SIG-M5 (cell line): Measurements from ENCODE around the gene NKX2-8.

ENCODE experiments used
- DNase-seq: peaks from one replicate; lab custom pipeline; 2025; lab: John Stamatoyannopoulos, UW

Gene NKX2-8

GRCh38 chr14:36582011-36582873 lies at the start of gene NKX2-8:
NKX2-8 (minus strand) TSS chr14:36582614; CDS start chr14:36582389, 225 bp downstream.
- DNase-seq, result no peak

GRCh38 chr14:36627981-36628380 lies 45.6 kb upstream of the NKX2-8 start:
- no peak for DNase-seq

GRCh38 chr14:36626151-36626550 lies 43.7 kb upstream of the NKX2-8 start:
- DNase-seq, result no peak

GRCh38 chr14:36625436-36625835 lies 43.0 kb upstream of the NKX2-8 start:
- no peak for DNase-seq

DNA sequence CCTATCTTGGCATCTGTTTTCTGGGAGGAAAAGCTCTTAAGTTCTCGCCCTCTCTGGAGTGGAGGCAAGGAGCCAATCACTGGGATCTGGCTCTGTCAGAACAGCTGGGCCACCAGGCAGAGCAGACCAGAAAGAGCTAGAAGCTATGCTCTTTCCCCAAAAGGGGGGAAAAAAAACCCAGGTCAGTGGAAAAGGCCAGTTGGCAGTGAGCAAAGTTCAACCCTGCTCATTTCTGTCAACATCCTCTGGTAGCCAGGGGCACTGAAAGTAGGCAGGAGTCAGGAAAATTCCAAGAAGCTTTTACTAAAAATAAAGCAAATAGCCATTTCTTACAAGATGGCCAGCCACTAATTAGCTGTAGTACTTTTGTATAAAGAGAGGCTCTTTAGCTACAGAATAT lies 42.6 kb upstream of the NKX2-8 start:
- no peak for DNase-seq

DNA sequence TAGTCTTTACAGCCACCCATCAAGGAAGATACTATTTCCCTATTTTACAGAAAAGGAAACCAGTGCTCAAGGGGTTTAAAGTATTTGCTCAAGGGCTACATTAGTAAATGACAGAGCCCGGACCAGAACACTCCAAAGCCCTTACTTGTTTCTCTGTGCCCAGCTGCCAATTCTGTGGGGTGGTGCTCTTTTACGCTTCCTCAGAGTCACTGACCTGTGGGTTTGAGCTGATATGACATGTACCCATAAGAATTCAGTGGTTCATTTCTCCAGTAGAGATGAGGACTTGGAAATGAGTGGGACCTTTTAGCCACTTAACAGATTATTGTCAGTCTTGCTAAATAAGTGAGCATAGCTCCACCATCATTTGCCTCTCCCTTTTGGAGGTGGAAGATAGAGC lies 37.4 kb upstream of the NKX2-8 start:
- no peak for DNase-seq

DNA sequence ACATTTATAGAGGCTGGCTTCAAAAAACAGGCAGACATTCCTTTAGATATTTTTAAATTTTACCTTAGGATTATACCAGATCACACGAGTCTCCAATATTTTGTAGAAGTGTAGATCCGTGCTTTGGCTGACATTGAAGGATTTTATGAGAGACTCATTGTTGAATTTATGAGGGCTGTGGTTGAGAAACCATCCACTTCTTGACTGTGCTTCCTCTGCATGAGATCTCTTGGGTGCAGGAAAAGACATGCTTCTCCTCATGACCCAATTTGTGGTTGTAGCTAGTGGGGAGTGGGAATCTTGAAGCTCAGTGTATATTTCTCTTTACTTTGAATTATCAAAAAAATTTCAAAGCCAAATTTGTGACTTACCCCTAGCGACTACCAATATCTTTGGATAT lies 36.7 kb upstream of the NKX2-8 start:
- no peak for DNase-seq

GRCh38 chr14:36618641-36619040 lies 36.2 kb upstream of the NKX2-8 start:
- no peak for DNase-seq

DNA sequence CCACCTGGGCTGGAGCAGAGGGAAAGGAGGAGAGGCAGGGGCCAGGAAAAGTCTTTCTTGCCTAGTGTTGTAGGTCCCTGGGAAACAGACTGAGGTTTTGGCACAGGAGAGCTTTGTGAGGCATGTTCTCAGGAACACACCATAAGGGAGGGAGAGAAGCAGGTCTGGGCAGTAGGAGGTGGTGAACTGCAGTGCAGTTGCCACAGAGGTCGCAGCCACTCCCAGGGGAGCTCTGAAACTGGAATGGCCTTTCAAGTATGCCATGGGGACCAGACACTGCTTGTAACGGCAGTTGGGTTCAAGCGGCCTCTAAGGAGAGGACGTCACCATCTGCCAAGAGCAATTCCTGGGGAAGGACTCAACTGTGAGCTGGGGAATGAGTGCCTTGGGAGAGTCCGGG lies 35.4 kb upstream of the NKX2-8 start:
- DNase-seq, result no peak

DNA sequence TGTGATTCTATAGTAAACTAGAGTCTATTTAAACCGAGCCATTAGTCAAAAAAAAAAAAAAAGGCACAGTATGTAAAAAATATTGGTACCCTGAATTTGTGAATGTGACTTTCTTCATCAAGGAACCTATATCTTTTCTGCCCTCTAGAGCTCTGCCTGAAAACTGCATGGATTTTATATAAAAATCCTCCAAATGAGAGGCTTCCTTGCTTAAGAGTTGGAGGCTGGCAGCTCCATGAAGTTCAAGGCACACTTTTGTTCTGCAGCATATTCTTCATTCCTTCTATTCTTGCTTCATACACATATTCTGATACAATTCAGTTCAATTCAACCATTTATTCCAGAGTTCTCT lies 23.1 kb upstream of the NKX2-8 start:
- DNase-seq, result no peak

DNA sequence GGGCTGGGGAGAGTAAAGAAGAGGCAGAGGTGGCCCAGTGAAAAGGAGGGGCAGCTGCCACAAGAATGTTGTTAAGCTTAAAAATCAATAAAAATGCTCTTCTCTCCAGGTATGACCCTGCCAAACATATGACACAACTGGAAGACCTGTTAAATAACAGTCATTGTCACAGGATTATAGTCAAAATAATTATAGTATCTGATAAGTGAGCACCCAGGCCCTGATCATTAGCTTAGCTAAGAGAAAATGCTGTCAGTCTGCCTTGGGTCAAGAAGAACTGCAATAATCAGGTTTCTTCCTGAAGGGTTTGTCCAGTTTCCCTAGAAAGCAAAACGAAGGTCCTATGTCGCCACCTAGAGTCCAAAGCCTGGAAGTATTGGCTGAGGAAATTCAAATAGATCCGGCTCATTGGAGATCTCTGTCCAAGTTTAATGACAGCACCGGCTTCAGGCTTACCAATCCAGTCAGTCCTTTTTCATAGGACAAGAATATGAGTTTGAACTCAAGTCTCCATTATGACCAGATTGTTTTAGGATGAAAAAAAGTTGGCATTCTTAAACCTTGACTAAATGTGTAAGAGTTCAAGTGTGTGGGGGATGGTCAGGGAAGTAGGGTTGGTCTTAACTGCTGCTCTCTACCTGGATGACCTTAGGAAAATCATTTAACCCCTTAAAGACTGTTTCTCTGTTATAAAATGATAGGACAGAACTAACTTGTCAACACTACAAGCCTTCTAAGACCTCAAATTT lies 22.5 kb upstream of the NKX2-8 start:
- no peak for DNase-seq

DNA sequence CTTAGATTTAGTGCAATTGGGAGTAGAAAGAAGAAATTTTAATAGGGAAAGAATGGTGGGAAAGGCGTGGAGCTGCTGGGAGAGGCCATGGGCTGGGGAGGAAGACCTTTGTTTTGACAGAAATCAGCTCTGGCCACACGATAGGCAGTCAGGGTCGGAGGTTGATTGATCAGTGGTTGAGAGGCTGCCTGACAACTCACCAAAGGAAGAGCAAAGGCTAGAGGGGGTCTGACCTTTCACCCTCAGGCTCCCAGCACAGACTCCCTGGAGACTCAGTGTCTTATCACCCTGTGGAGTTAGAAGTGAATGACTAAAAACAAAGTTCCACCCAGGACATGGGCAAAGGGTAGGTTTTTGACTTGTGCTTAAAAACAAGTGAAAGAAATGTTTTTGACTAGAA lies 18.0 kb upstream of the NKX2-8 start:
- no peak for DNase-seq

DNA sequence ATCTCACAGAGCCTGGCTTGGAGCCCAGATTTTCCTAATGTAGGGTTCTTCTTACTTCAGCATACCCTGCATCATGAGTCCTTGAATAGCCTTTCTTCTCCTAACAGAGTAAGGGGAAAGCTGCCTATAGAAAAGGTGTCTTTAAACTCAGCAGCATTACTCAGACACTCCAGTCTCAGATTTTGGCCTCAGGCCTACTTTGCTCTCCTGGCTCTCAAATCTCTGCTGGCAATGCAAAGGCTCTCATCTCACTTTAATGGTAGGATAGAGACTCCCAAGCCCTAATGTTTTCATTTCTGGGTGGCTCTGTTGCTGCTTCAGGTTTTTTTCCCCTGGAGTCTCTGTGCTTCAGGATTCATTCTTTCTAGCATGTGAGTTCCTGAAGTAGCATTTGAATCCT lies 9.1 kb upstream of the NKX2-8 start:
- DNase-seq, result no peak

- DNase-seq, result no peak
Measured at GRCh38 chr14:36588788-36589187, 6.4 kb upstream of the NKX2-8 start.

DNA sequence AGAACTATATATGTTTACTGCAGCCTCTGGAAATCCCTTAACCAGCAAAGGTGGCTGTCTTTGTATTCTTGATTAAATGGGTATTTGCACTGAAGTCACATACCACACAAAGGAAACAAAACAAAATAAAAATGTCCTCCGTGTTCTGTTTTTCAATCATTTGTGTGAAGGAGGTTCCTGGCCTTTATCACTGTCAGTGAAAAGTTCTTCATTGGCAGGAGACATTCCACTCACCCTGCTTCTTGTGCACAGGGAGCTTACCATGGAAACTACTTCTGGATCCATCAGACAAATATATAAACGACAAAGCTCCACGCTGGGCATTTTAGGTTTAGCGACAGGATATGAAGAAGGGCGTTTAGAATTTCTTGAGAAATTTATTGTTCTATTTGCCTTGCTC lies 5.7 kb upstream of the NKX2-8 start:
- DNase-seq, result no peak

- no peak for DNase-seq
Measured at GRCh38 chr14:36585100-36585499, 2.7 kb upstream of the NKX2-8 start.

GRCh38 chr14:36583893-36584811 lies 1.7 kb upstream of the NKX2-8 start:
- DNase-seq, result no peak

DNA sequence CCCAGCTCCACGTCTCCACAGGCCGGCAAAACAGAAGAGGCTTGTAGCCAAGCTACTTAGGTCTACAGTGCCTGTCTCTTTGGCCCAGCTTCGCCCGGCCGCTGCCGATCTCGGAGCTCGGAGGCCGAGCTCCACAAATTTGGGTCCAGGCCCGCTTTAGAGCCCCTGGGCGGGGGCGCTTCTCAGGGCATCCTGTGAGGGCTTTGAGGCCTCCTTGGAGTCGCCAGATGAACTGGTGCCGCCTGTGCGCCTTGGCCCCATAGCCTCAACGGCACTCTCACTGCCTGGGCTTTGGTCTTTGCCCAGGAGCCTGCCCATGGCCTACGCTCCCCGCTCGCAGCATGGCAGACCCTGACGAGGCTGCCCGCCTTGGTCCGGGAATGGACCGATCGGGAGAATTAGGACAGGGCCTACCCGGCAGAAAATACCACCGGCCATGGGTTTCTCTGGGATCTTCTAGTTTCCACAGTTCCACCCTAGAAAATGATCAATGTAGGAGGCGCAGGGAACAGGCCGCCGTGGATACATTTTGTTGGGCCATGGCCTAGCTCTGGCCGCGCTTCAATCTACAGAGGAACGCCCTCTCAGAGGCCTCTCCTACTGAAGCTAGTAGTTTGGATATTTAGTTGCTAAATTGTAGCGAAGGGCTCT lies 953 bp upstream of the NKX2-8 start:
- no peak for DNase-seq

- DNase-seq, result no peak
Measured at GRCh38 chr14:36582874-36583241, 444 bp upstream of the NKX2-8 start.

- DNase-seq, result no peak
Measured at GRCh38 chr14:36580856-36581831, 1.3 kb downstream of the NKX2-8 start.
